ENCODE data around the gene CDH11. TPM values are rescaled to one million over a fixed set of nuclear protein-coding genes. Genes with fewer than 3 reads are reported as not detected.

The CDH11 gene
- total RNA-seq, 4 donors from 2014 or later, result 28.2 to 74.1 (median 53.2) TPM

- TF ChIP-seq CTCF (IDR thresholded peaks at IDR 0.05), result no peak
- DNase-seq (ENCODE audit: low spot score) (no peak), ATAC-seq (ENCODE audit: low FRiP score) (no peak)
These were observed 144.5 kb downstream of the CDH11 start for GRCh38 chr16:64977206-64977920.

- DNase-seq (ENCODE audit: low spot score) (no peak), ATAC-seq (ENCODE audit: low FRiP score) (no peak)
- TF ChIP-seq CTCF (IDR thresholded peaks at IDR 0.05), result no peak
These were observed 146.0 kb downstream of the CDH11 start for GRCh38 chr16:64975821-64976220.

- no peak for TF ChIP-seq CTCF (IDR thresholded peaks at IDR 0.05)
- no peak for DNase-seq (ENCODE audit: low spot score)
- ATAC-seq (ENCODE audit: low FRiP score), result no peak
These were observed 147.5 kb downstream of the CDH11 start for GRCh38 chr16:64974381-64974780.

GRCh38 chr16:64973171-64973570 is 148.7 kb downstream of the CDH11 start:
- ATAC-seq (ENCODE audit: low FRiP score) (no peak), DNase-seq (ENCODE audit: low spot score) (no peak)
- no peak for TF ChIP-seq CTCF (IDR thresholded peaks at IDR 0.05)

DNA sequence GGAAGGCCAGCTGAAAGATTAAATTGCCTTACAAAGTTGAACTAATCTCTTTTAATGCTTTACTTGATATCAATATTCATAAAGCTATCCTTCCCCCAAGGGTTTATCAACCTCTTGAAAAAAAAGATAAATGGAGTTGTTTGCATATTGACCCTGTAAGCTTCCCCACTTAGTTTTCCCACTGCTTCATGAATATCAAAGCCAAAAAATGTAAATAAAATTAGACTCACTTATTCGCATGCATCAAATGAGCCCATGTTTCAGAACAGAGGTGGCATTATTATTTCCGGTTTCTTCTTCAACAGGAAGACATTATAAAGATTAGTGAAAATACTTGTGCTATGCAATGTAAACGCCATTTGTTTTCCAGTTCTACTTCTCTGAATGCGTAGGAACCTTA is 150.7 kb downstream of the CDH11 start:
- no peak for ATAC-seq (ENCODE audit: low FRiP score)
- DNase-seq (ENCODE audit: low spot score), result no peak
- no peak for TF ChIP-seq CTCF (IDR thresholded peaks at IDR 0.05)

- no peak for TF ChIP-seq CTCF (IDR thresholded peaks at IDR 0.05)
- no peak for DNase-seq (ENCODE audit: low spot score)
- no peak for ATAC-seq (ENCODE audit: low FRiP score)
These were observed 152.6 kb downstream of the CDH11 start for GRCh38 chr16:64969221-64969620.

- ATAC-seq (ENCODE audit: low FRiP score) (no peak), DNase-seq (ENCODE audit: low spot score) (no peak)
- TF ChIP-seq CTCF (IDR thresholded peaks at IDR 0.05), result no peak
These were observed 153.3 kb downstream of the CDH11 start for GRCh38 chr16:64968539-64968938.
